ENCODE measurements around the gene AGPAT2.

Gene AGPAT2

GRCh38 chr9:136683755-136684154 is 3.5 kb downstream of the AGPAT2 start:
- no peak for FAIRE-seq
- TF ChIP-seq TAF1 (IDR thresholded peaks at IDR 0.05; ENCODE audit: low read depth, low read length), result no peak
- TF ChIP-seq POU2F2 (IDR thresholded peaks at IDR 0.05; ENCODE audit: low read depth, low read length), result no peak
- TF ChIP-seq PAX5 (IDR thresholded peaks at IDR 0.05; ENCODE audit: insufficient read depth, low read length, severe bottlenecking), result no peak
- TF ChIP-seq SPI1 (IDR thresholded peaks at IDR 0.05; ENCODE audit: low read depth, low read length), result no peak
- no peak for TF ChIP-seq POLR2A (IDR thresholded peaks at IDR 0.05; ENCODE audit: low read depth, low read length)
- TF ChIP-seq POLR2AphosphoS5 (IDR thresholded peaks at IDR 0.05; ENCODE audit: low read depth, low read length), result no peak
- DNase-seq (ENCODE audit: insufficient read length, low spot score), result no peak

DNA sequence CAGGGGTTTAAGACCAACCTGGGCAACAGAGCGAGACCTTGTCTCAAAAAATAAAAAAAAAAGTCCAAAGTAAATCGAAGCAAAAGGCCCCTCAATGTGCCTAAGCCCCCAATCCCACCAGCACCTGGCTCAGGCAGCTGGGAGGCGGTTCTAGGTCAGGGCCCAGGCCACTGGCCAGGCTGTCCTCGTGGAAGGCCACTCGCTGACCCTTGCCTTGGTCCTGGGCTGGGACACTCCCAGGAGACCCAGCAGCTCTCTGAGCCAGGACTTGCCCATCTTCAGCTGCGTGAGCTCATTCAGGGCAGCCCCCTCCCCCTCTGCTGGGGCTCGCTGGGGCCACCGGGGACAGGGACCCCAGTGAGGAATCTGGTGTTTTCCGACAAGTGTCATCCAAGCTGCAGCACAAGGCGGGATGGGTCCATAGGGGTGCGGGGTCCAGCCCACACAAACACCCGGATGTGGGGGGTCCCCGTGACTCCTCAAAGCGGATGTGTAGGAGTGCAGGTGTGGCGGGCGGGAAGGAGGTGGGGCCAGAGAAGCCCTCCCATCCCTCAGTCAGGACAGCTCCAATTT is 4.0 kb downstream of the AGPAT2 start:
- no peak for FAIRE-seq
- DNase-seq (ENCODE audit: insufficient read length, low spot score), result no peak
- no peak for TF ChIP-seq SPI1 (IDR thresholded peaks at IDR 0.05; ENCODE audit: low read depth, low read length)
- TF ChIP-seq PAX5 (IDR thresholded peaks at IDR 0.05; ENCODE audit: insufficient read depth, low read length, severe bottlenecking), result no peak
- no peak for TF ChIP-seq POLR2AphosphoS5 (IDR thresholded peaks at IDR 0.05; ENCODE audit: low read depth, low read length)
- TF ChIP-seq TAF1 (IDR thresholded peaks at IDR 0.05; ENCODE audit: low read depth, low read length), result no peak
- no peak for TF ChIP-seq POLR2A (IDR thresholded peaks at IDR 0.05; ENCODE audit: low read depth, low read length)
- no peak for TF ChIP-seq POU2F2 (IDR thresholded peaks at IDR 0.05; ENCODE audit: low read depth, low read length)

DNA sequence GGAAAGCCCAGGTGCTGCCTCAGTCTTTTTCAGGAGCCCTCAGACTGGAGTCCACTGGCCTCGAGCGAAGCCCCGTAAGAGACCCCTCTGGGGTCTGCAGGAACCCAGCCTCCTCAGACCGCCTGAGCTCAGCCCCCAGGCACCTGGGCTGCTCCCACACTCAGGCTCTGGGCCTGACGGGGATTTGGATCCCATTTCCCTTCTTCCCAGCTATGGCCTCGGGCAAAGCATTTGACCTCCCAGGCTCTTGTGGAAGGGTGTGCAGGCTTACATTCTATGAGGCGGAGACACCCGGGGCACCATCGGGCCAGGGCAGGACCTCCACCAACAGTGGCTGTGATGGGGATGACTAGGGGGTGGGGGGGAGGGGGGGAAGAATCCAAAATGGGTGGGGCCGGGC is 4.5 kb downstream of the AGPAT2 start:
- no peak for TF ChIP-seq SPI1 (IDR thresholded peaks at IDR 0.05; ENCODE audit: low read depth, low read length)
- TF ChIP-seq PAX5 (IDR thresholded peaks at IDR 0.05; ENCODE audit: insufficient read depth, low read length, severe bottlenecking), result no peak
- no peak for TF ChIP-seq TAF1 (IDR thresholded peaks at IDR 0.05; ENCODE audit: low read depth, low read length)
- no peak for TF ChIP-seq POLR2A (IDR thresholded peaks at IDR 0.05; ENCODE audit: low read depth, low read length)
- no peak for TF ChIP-seq POLR2AphosphoS5 (IDR thresholded peaks at IDR 0.05; ENCODE audit: low read depth, low read length)
- no peak for DNase-seq (ENCODE audit: insufficient read length, low spot score)
- no peak for FAIRE-seq

DNA sequence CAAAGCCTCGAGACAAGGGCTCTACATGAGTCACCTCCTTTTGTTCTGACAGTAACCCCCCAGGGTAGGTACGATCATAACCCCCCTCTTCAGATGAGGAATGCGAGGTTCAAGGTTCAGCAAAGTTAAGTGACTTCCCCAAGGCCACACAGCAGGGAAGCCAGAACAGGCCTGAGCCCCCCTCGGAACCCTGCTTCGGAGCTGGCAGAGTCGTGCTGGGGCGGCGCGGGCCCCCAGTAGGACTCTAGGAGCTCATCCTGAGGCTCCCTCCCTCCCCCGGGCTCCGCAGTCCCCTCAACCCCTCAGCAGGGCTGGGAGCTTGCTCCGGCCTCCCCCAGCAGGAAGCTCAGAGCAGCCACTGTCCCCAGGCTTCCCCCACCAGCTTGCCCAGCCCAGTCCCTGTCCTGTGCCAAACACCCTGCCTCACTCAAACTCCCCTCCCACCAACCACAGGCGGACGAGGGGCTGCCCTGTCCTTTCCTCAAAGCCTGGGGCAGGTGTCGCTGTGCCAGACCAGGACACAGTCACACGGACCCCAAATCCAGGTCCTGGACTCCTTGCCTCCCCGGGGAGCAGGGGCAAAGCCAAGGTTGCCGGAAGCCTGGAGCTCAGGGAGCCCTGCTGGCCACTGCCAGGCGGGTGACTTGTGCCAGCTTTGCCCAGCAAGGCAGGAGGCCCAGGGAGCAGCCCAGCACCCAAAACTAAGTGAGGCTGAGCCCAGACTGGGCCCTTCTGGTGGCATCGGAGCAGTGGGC is 5.1 kb downstream of the AGPAT2 start:
- FAIRE-seq, result no peak
- TF ChIP-seq POLR2AphosphoS5 (IDR thresholded peaks at IDR 0.05; ENCODE audit: low read depth, low read length) (no peak), SPI1 (IDR thresholded peaks at IDR 0.05; ENCODE audit: low read depth, low read length) (no peak)
- DNase-seq (ENCODE audit: insufficient read length, low spot score), result no peak

- no peak for DNase-seq (ENCODE audit: insufficient read length, low spot score)
- TF ChIP-seq PAX5 (IDR thresholded peaks at IDR 0.05; ENCODE audit: insufficient read depth, low read length, severe bottlenecking), result no peak
- TF ChIP-seq POLR2AphosphoS5 (IDR thresholded peaks at IDR 0.05; ENCODE audit: low read depth, low read length), result no peak
- no peak for TF ChIP-seq POLR2A (IDR thresholded peaks at IDR 0.05; ENCODE audit: low read depth, low read length)
- TF ChIP-seq TAF1 (IDR thresholded peaks at IDR 0.05; ENCODE audit: low read depth, low read length), result no peak
- no peak for TF ChIP-seq POU2F2 (IDR thresholded peaks at IDR 0.05; ENCODE audit: low read depth, low read length)
- TF ChIP-seq SPI1 (IDR thresholded peaks at IDR 0.05; ENCODE audit: low read depth, low read length), result no peak
- FAIRE-seq, result no peak
These were observed 6.2 kb downstream of the AGPAT2 start for GRCh38 chr9:136681029-136681428.

GRCh38 chr9:136679431-136679941 is 7.8 kb downstream of the AGPAT2 start:
- DNase-seq (ENCODE audit: insufficient read length, low spot score) (no peak), FAIRE-seq (no peak)
- TF ChIP-seq TAF1 (IDR thresholded peaks at IDR 0.05; ENCODE audit: low read depth, low read length) (no peak), POU2F2 (IDR thresholded peaks at IDR 0.05; ENCODE audit: low read depth, low read length) (no peak), POLR2AphosphoS5 (IDR thresholded peaks at IDR 0.05; ENCODE audit: low read depth, low read length) (no peak)

GRCh38 chr9:136678624-136679023 is 8.6 kb downstream of the AGPAT2 start:
- no peak for TF ChIP-seq POLR2AphosphoS5 (IDR thresholded peaks at IDR 0.05; ENCODE audit: low read depth, low read length)
- no peak for TF ChIP-seq POLR2A (IDR thresholded peaks at IDR 0.05; ENCODE audit: low read depth, low read length)
- no peak for TF ChIP-seq PAX5 (IDR thresholded peaks at IDR 0.05; ENCODE audit: insufficient read depth, low read length, severe bottlenecking)
- TF ChIP-seq SPI1 (IDR thresholded peaks at IDR 0.05; ENCODE audit: low read depth, low read length), result no peak
- no peak for TF ChIP-seq TAF1 (IDR thresholded peaks at IDR 0.05; ENCODE audit: low read depth, low read length)
- TF ChIP-seq POU2F2 (IDR thresholded peaks at IDR 0.05; ENCODE audit: low read depth, low read length), result no peak
- DNase-seq (ENCODE audit: insufficient read length, low spot score) (no peak), FAIRE-seq (no peak)

DNA sequence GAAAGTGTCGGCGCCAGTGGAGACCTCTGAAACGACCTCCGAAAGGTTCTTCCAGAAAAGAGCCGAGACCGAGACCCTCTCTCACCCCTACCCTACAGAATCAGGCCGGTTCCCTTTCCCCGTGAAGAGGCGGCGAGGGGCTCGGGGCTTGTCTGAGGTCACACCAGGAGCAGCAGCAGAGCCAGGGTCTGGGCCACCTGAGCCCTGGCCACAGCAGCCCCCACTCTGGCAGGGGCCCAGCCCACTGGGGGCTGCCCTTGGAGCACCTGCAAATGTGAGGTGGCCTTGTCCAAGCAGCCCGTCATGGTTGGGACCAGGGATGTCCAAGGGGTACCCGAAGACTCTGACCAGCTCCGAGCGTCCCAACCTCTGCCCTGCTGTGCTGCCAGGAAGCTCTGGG is 9.2 kb downstream of the AGPAT2 start:
- no peak for TF ChIP-seq POLR2AphosphoS5 (IDR thresholded peaks at IDR 0.05; ENCODE audit: low read depth, low read length)
- TF ChIP-seq SPI1 (IDR thresholded peaks at IDR 0.05; ENCODE audit: low read depth, low read length), result no peak
- no peak for TF ChIP-seq TAF1 (IDR thresholded peaks at IDR 0.05; ENCODE audit: low read depth, low read length)
- no peak for TF ChIP-seq POLR2A (IDR thresholded peaks at IDR 0.05; ENCODE audit: low read depth, low read length)
- no peak for TF ChIP-seq PAX5 (IDR thresholded peaks at IDR 0.05; ENCODE audit: insufficient read depth, low read length, severe bottlenecking)
- TF ChIP-seq POU2F2 (IDR thresholded peaks at IDR 0.05; ENCODE audit: low read depth, low read length), result no peak

GRCh38 chr9:136676920-136677686 is 10.2 kb downstream of the AGPAT2 start:
- FAIRE-seq (no peak), DNase-seq (ENCODE audit: insufficient read length, low spot score) (no peak)
- TF ChIP-seq POLR2AphosphoS5 (IDR thresholded peaks at IDR 0.05; ENCODE audit: low read depth, low read length) (no peak), TAF1 (IDR thresholded peaks at IDR 0.05; ENCODE audit: low read depth, low read length) (no peak), POLR2A (IDR thresholded peaks at IDR 0.05; ENCODE audit: low read depth, low read length) (no peak), PAX5 (IDR thresholded peaks at IDR 0.05; ENCODE audit: insufficient read depth, low read length, severe bottlenecking) (no peak), SPI1 (IDR thresholded peaks at IDR 0.05; ENCODE audit: low read depth, low read length) (no peak), POU2F2 (IDR thresholded peaks at IDR 0.05; ENCODE audit: low read depth, low read length) (no peak)

More for the DNA sequence above, 9.2 kb downstream of the AGPAT2 start:
- no peak for FAIRE-seq
- DNase-seq (ENCODE audit: insufficient read length, low spot score), result no peak
